Ovary (tissue), 9 donors: Measurements from ENCODE around the gene TNFRSF21. TPM values are rescaled to one million over a fixed set of nuclear protein-coding genes. Genes with fewer than 3 reads are reported as not detected.
"Not testable (repeated sequence)": the region's sequence is repeated elsewhere in the genome, so short reads cannot be mapped to it uniquely, and the experiment has no call there.

Source experiments
- DNase-seq, 5 donors: peaks; one replicate each; pipeline ENCODE4 v3.0.0-alpha.2; 2019 to 2020
- H3K27ac ChIP-seq, 2 donors: fragments of 200-600 bp; one replicate each; pipeline versions ENCODE4 v1.5.1 to v1.8.0; 2019 to 2022
- H3K27me3 ChIP-seq: fragments of 200-600 bp; one replicate; pipeline ENCODE4 v1.8.0; 2022
- H3K36me3 ChIP-seq: fragments of 200-600 bp; sonication (generic); one replicate; pipeline ENCODE4 v1.5.1; 2019
- H3K4me1 ChIP-seq: one replicate; pipeline ENCODE4 v1.8.1; 2013; ENCODE audit warnings: mild to moderate bottlenecking, moderate library complexity; ENCODE audit not compliant: insufficient read depth
- H3K4me3 ChIP-seq: fragments of 200-600 bp; sonication (generic); one replicate; pipeline ENCODE4 v1.5.1; 2017
- H3K9me3 ChIP-seq, 2 donors: fragments of 200-600 bp in 1 of 2; sonication (generic) in 1 of 2; one replicate each; pipeline versions ENCODE4 v1.5.1 to v1.8.1; 2013 to 2019; ENCODE audit warnings: mild to moderate bottlenecking in 1 of 2, moderate library complexity in 1 of 2
- EP300 ChIP-seq: sonication (generic); formaldehyde crosslinking; IDR thresholded peaks from one replicate; pipeline ENCODE4 v1.6.1; 2017; ENCODE audit warnings: antibody characterized with exemption
- POLR2A ChIP-seq: fragments of 450-650 bp; IDR thresholded peaks from one replicate; pipeline ENCODE4 v1.6.1; 2017; ENCODE audit warnings: antibody characterized with exemption, mild to moderate bottlenecking, moderate library complexity
- WGBS, 3 donors: extraction: QIAGEN DNeasy Blood & Tissue Kit in 1 of 3; methylation state at CpG; one replicate each; pipeline versions ENCODE4 v1.1.5 to v1.1.7; 2013 to 2017; 5-methylcytosine and 5-hydroxymethylcytosine counted together
- intact Hi-C, 4 donors: fragments of 100-400 bp; cut with DNase I; formaldehyde crosslinking; loops; one replicate each; pipeline versions ENCODE4 v1.11.0 to v1.15.1; 2022 to 2023
- polyA plus RNA-seq, 2 donors: library from polyadenylated mRNA; stranded (reverse); fragments of 200-250 nt in 1 of 2; fragments of 350-450 nt in 1 of 2; fragmentation: Illumina TruSeq in 1 of 2; extraction: RNeasy Lipid Tissue Mini Kit (QIAGEN cat#74804) in 1 of 2; gene quantifications; one replicate each; pipeline ENCODE4 v1.2.3, GENCODE V29; 2013 to 2014
- total RNA-seq, 7 donors: library from RNA; depleted of rRNA in 2 of 7; stranded (reverse); fragments of >200 nt in 2 of 7; fragmentation: NEBNext Ultra II Directional in 3 of 7; extraction: Animal tissue kit (Norgen Biotek cat#: 25700) in 3 of 7; gene quantifications; one replicate each; pipeline versions ENCODE4 v1.1.0 to v1.2.4, GENCODE V29; 2016 to 2023
- TF ChIP-seq, protein P1 (sequence below), 3 donors: fragments of 450-650 bp in 2 of 3; fragments of 200-600 bp in 1 of 3; IDR thresholded peaks; one replicate each; pipeline versions ENCODE4 v1.5.1 to v1.8.0; 2016 to 2022; ENCODE audit warnings: antibody characterized with exemption in 3 of 3, mild to moderate bottlenecking in 1 of 3
- donor health status: DM: no; HTN: no; CAD: no; lungs with moderate emphysema.
- donor health status: DM: no; HTN: no; CAD: no.
- donor health status: Bipolar disorder and iron deficiency.
- donor health status: DM: yes; HTN: yes; CAD: no.
- donor health status: DM: no; HTN: no; CAD: no.
- donor health status: DM: yes; HTN: yes; CAD: no.

Gene TNFRSF21
- total and polyA plus RNA-seq, 9 donors, result 4.9 to 18.3 (median 13.5) TPM

DNA sequence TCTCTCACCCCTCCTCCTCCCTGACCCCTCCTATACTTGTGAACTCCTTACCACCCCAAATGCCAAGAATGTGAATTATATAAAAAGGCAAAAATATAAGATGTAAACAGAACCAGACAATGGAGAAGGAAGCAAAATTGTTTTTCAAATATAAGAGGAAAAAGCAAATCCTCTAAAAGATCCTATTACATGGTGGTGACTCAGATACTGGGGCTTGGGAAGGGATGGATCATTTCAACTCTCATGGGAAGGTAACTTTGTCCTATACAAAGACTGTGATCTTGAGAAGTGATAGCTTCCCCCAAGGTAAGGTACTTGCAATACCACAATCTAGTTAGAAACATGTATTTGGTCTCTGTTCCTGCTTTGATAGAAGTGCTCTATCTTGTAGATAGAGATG lies 24.6 kb upstream of the TNFRSF21 start:
- intact Hi-C loops, result no loop called here

DNA sequence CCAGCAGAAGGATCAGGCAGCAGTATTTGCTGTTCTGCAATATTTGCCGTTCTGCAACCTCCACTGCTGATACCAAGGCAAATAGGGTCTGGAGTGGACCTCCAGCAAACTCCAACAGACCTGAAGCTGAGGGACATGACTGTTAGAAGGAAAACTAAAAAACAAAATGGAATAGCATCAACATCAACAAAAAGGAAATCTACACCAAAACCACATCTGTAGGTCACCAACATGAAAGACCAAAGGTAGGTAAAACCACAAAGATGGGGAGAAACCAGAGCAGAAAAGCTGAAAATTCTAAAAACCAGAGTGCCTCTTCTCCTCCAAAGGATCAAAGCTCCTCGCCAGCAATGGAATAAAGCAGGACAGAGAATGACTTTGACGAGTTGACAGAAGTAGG lies 18.9 kb upstream of the TNFRSF21 start:
- H3K4me3 ChIP-seq, H3K27ac ChIP-seq, H3K9me3 ChIP-seq, H3K27me3 ChIP-seq, H3K36me3 ChIP-seq, DNase-seq, H3K4me1 ChIP-seq, intact Hi-C loops: not testable (repeated sequence)
- WGBS, 3 donors, result 84 to 93% (median 91%) methylated on average over 3 of the region's 3 CpGs

More for the DNA sequence above, 24.6 kb upstream of the TNFRSF21 start:
- H3K27me3 ChIP-seq, result no peaks in the 10 kb centered on the region
- DNase-seq, result no peak
- no peak overlapping the region for H3K27ac ChIP-seq
- H3K4me1 ChIP-seq, result no peaks in the 10 kb centered on the region
- H3K4me3 ChIP-seq, result no peak overlapping the region
- TF ChIP-seq EP300, result no peak
- TF ChIP-seq, protein P1, sequence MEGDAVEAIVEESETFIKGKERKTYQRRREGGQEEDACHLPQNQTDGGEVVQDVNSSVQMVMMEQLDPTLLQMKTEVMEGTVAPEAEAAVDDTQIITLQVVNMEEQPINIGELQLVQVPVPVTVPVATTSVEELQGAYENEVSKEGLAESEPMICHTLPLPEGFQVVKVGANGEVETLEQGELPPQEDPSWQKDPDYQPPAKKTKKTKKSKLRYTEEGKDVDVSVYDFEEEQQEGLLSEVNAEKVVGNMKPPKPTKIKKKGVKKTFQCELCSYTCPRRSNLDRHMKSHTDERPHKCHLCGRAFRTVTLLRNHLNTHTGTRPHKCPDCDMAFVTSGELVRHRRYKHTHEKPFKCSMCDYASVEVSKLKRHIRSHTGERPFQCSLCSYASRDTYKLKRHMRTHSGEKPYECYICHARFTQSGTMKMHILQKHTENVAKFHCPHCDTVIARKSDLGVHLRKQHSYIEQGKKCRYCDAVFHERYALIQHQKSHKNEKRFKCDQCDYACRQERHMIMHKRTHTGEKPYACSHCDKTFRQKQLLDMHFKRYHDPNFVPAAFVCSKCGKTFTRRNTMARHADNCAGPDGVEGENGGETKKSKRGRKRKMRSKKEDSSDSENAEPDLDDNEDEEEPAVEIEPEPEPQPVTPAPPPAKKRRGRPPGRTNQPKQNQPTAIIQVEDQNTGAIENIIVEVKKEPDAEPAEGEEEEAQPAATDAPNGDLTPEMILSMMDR (IDR thresholded peaks at IDR 0.05), result no peak
- TF ChIP-seq POLR2A, result no peak
- H3K36me3 ChIP-seq, result no peaks in the 10 kb centered on the region
- no peaks in the 10 kb centered on the region for H3K9me3 ChIP-seq

DNA sequence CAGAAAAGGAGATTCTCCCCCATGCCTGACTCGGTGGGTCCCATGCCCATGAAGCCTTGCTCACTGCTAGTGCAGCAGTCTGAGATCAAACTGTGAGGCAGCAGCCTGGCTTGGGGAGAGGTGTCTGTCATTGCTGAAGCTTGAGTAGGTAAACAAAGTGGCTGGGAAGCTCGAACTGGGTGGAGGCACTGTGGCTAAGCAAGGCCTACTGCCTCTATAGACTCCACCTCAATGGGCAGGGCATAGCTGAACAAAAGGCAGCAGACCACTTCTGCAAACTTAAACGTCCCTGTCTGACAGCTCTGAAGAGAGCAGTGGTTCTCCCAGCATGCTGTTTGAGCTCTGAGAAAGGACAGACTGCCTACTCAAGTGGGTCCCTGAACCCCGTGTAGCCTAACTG lies 18.4 kb upstream of the TNFRSF21 start:
- DNase-seq, H3K4me3 ChIP-seq, H3K4me1 ChIP-seq, H3K27ac ChIP-seq, H3K36me3 ChIP-seq, H3K9me3 ChIP-seq, intact Hi-C loops, H3K27me3 ChIP-seq: not testable (repeated sequence)
- 74 to 80% (median 79%) methylated on average over 4 of the region's 4 CpGs for WGBS, 3 donors

DNA sequence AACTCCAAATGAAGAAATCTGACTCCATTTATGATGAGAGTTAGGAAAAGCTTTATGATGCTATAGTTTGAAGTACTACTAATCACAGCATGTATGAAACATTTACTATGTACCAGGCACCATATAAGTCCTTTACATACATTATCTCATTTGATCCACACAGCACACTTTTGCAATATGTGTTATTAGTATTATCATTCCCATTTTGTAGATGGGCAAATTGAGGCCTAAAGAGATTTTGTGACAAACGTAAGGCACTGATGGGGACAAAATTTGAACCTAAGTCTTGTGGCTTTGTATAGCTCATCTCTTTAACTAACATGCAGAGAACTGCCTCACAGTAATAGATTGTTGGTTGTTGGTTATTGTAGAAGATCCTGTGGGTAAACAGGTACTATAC lies 14.2 kb upstream of the TNFRSF21 start:
- 73 to 78% (median 74%) methylated on average over 1 of the region's 1 CpG for WGBS, 3 donors
- H3K36me3 ChIP-seq, result no peaks in the 10 kb centered on the region
- intact Hi-C loops, result no loop called here
- no peak overlapping the region for H3K4me3 ChIP-seq
- H3K4me1 ChIP-seq, result no peaks in the 10 kb centered on the region
- H3K27me3 ChIP-seq, result no peaks in the 10 kb centered on the region
- no peak for DNase-seq
- no peak for TF ChIP-seq EP300
- no peak for TF ChIP-seq POLR2A
- TF ChIP-seq, protein P1 (IDR thresholded peaks at IDR 0.05), result no peak
- H3K9me3 ChIP-seq, result no peaks in the 10 kb centered on the region
- H3K27ac ChIP-seq, result no peak overlapping the region

DNA sequence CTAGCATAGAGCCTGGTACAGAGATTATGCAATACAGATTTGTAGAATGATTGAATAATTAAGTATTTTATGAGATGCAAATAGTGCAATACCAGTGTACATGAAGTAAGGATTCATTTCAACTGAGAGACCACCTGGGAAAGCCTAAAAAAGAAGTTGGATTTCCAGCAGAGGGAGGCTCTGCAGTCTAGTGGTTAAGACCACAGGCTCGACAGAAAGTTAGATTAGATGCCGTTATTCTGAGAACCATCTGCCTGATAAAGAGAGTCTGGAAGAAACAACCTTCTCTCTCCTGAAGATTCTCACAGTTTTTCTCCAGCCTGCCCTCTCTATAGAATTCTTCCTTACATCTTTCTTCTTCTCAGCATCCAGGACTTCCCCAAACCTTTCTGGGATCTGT lies 13.6 kb upstream of the TNFRSF21 start:
- no peak overlapping the region for H3K27ac ChIP-seq
- H3K9me3 ChIP-seq, result no peaks in the 10 kb centered on the region
- WGBS, 3 donors, result 27 to 51% (median 36%) methylated on average over 2 of the region's 2 CpGs
- H3K4me3 ChIP-seq, result no peak overlapping the region
- no peak for DNase-seq
- H3K36me3 ChIP-seq, result no peaks in the 10 kb centered on the region
- no peaks in the 10 kb centered on the region for H3K4me1 ChIP-seq
- intact Hi-C loops, result no loop called here
- no peaks in the 10 kb centered on the region for H3K27me3 ChIP-seq
- no peak for TF ChIP-seq EP300
- TF ChIP-seq, protein P1 (IDR thresholded peaks at IDR 0.05), result no peak

DNA sequence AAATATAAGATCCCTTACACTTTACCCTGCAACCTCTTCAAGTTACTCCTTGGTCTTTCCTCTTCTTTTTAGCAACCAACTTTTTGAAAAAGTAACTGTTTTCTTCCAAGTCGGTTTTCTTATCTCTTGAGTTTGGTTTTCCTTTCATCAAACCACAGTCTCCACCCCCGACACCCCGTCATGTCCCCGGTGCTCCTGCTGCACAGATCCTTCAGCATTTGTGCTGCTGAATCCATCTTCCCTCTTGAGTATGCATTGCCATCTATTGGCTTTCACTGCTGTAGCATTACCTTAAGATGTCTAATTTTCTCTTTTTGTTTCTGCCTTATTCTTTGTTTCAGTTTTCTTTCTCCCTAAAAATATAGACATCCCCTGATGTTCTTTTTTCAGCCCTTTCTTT lies 11.9 kb upstream of the TNFRSF21 start:
- TF ChIP-seq, protein P1 (IDR thresholded peaks at IDR 0.05), result no peak
- TF ChIP-seq POLR2A, result no peak
- TF ChIP-seq EP300, result no peak
- intact Hi-C loops, result no loop called here
- 48 to 62% (median 52%) methylated on average over 4 of the region's 4 CpGs for WGBS, 3 donors
- no peaks in the 10 kb centered on the region for H3K9me3 ChIP-seq
- H3K4me1 ChIP-seq, result no peaks in the 10 kb centered on the region
- H3K36me3 ChIP-seq, result no peaks in the 10 kb centered on the region
- no peaks in the 10 kb centered on the region for H3K27me3 ChIP-seq
- H3K4me3 ChIP-seq, result no peak overlapping the region
- DNase-seq, result no peak
- H3K27ac ChIP-seq, result no peak overlapping the region
